Thymus (tissue), 11 donors: Measurements from ENCODE around the gene WDR33. TPM values are rescaled to one million over a fixed set of nuclear protein-coding genes. Genes with fewer than 3 reads are reported as not detected.

ENCODE experiments used
- DNase-seq, 9 donors: peaks; one replicate each; pipeline ENCODE4 v3.0.0-alpha.2; 2013; ENCODE audit warnings: low spot score in 9 of 9, low read depth in 6 of 9, missing footprints in 1 of 9
- H3K27ac ChIP-seq, 2 donors: one replicate each; pipeline ENCODE4 v1.5.1; 2013; ENCODE audit warnings: control low read depth in 1 of 2, low read depth in 1 of 2, low read length in 1 of 2, mild to moderate bottlenecking in 1 of 2, moderate library complexity in 1 of 2
- H3K27me3 ChIP-seq, 2 donors: one replicate each; pipeline ENCODE4 v1.5.1; 2013; ENCODE audit warnings: low read length in 1 of 2; ENCODE audit not compliant: control insufficient read depth in 2 of 2, insufficient read depth in 1 of 2
- H3K36me3 ChIP-seq, 2 donors: one replicate each; pipeline ENCODE4 v1.5.1; 2013; ENCODE audit warnings: low read length in 1 of 2, mild to moderate bottlenecking in 1 of 2, moderate library complexity in 1 of 2; ENCODE audit not compliant: control insufficient read depth in 2 of 2, insufficient read depth in 2 of 2
- H3K4me1 ChIP-seq, 2 donors: one replicate each; pipeline ENCODE4 v1.5.1; 2013; ENCODE audit warnings: low read length in 2 of 2; ENCODE audit not compliant: control insufficient read depth in 2 of 2, insufficient read depth in 2 of 2
- H3K4me3 ChIP-seq, 2 donors: one replicate each; pipeline ENCODE4 v1.5.1; 2013; ENCODE audit warnings: low read length in 2 of 2, control low read depth in 1 of 2, mild to moderate bottlenecking in 1 of 2
- H3K9me3 ChIP-seq, 2 donors: one replicate each; pipeline ENCODE4 v1.5.1; 2013; ENCODE audit warnings: low read length in 1 of 2, mild to moderate bottlenecking in 1 of 2; ENCODE audit not compliant: control insufficient read depth in 2 of 2, insufficient read depth in 1 of 2
- WGBS: extraction: QIAGEN DNeasy Blood & Tissue Kit; methylation state at CpG from one replicate; pipeline ENCODE4 v1.1.7; 2013; 5-methylcytosine and 5-hydroxymethylcytosine counted together
- polyA plus RNA-seq: library from polyadenylated mRNA; stranded (reverse); fragments of 200-250 nt; gene quantifications from one replicate; pipeline ENCODE4 v1.2.3, GENCODE V29; 2013
- total RNA-seq: library from RNA; stranded (reverse); fragments of 120-200 nt; gene quantifications from one replicate; pipeline ENCODE4 v1.2.4, GENCODE V29; 2013
- donor health status: healthy.

The WDR33 gene
- total and polyA plus RNA-seq, 2 donors, result 26.4 to 39.0 TPM

GRCh38 chr2:127654084-127654837, 156.7 kb downstream of the WDR33 start:
- H3K4me3 ChIP-seq, result no peak overlapping the region
- WGBS, result 97% methylated on average over 24 of the region's 24 CpGs
- no peaks in the 10 kb centered on the region for H3K36me3 ChIP-seq
- no peaks in the 10 kb centered on the region for H3K27me3 ChIP-seq
- H3K27ac ChIP-seq, result no peak overlapping the region
- peaks cover 12 to 34% of the 10 kb centered on the region in 2 donors for H3K4me1 ChIP-seq
- H3K9me3 ChIP-seq, result no peaks in the 10 kb centered on the region
- DNase-seq, result no peak

DNA sequence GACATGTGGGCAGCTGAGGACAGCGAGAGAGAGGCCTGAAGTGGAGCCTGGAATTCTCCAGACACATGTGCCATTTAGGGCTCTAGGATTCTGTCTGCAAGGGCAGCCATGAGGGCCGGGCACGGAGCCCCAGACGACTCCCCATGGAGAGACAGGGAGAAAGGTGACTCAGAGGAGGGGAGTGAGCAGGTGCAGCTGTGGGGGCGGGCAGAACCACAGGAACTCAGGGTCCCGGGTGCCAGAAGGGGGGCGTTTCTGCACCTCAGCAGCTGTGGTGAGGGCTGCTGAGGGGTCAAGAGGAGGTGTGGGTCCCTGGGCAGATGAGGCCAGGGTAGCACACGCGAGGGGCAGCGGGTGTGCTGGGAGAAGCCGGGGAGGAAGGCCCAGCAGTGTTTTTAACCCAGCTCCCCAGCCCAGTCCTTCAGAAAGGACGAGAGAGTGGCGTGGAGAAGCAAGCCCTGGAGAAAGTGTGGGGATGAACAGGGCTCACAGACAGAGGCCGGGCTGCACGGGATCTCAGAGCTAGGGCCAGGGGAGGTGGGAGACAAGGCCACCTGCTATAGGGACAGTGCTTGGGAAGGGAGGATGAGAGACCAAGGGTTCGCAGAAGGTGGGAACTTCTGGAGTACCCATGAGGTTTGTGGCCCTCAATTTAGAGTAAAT, 157.4 kb downstream of the WDR33 start:
- peaks cover 14 to 37% of the 10 kb centered on the region in 2 donors for H3K4me1 ChIP-seq
- H3K4me3 ChIP-seq, result no peak overlapping the region
- no peaks in the 10 kb centered on the region for H3K9me3 ChIP-seq
- H3K36me3 ChIP-seq, result no peaks in the 10 kb centered on the region
- H3K27me3 ChIP-seq, result no peaks in the 10 kb centered on the region
- no peak for DNase-seq
- 61% methylated on average over 16 of the region's 16 CpGs for WGBS
- H3K27ac ChIP-seq, result no peak overlapping the region

- no peak overlapping the region for H3K27ac ChIP-seq
- H3K36me3 ChIP-seq, result no peaks in the 10 kb centered on the region
- 90% methylated on average over 25 of the region's 25 CpGs for WGBS
- H3K4me3 ChIP-seq, result no peak overlapping the region
- peaks cover 14 to 44% of the 10 kb centered on the region in 2 donors for H3K4me1 ChIP-seq
- no peaks in the 10 kb centered on the region for H3K9me3 ChIP-seq
- no peaks in the 10 kb centered on the region for H3K27me3 ChIP-seq
- DNase-seq, result no peak
These were observed 158.1 kb downstream of the WDR33 start for GRCh38 chr2:127652786-127653357.

GRCh38 chr2:127651971-127652550, 158.9 kb downstream of the WDR33 start:
- Histone ChIP-seq H3K9me3 (no peaks in the 10 kb centered on the region), H3K27ac (no peak overlapping the region), H3K4me1 (peaks cover 15 to 52% of the 10 kb centered on the region in 2 donors), H3K4me3 (no peak overlapping the region), H3K27me3 (no peaks in the 10 kb centered on the region), H3K36me3 (no peaks in the 10 kb centered on the region)
- DNase-seq, result no peak
- 84% methylated on average over 14 of the region's 14 CpGs for WGBS

DNA sequence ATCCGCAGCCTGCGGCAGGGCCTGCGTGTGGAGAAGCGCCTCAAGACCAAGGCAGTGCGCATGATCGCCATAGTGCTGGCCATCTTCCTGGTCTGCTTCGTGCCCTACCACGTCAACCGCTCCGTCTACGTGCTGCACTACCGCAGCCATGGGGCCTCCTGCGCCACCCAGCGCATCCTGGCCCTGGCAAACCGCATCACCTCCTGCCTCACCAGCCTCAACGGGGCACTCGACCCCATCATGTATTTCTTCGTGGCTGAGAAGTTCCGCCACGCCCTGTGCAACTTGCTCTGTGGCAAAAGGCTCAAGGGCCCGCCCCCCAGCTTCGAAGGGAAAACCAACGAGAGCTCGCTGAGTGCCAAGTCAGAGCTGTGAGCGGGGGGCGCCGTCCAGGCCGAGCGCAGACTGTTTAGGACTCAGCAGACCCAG, 159.6 kb downstream of the WDR33 start:
- H3K27me3 ChIP-seq, result no peaks in the 10 kb centered on the region
- H3K27ac ChIP-seq, result no peak overlapping the region
- peaks cover 20 to 58% of the 10 kb centered on the region in 2 donors for H3K4me1 ChIP-seq
- WGBS, result 98% methylated on average over 29 of the region's 29 CpGs
- no peak overlapping the region for H3K4me3 ChIP-seq
- no peak for DNase-seq
- H3K9me3 ChIP-seq, result no peaks in the 10 kb centered on the region
- H3K36me3 ChIP-seq, result no peaks in the 10 kb centered on the region

Other genes with a start within 250 kb of the WDR33 start
- gene GPR17, start 165.0 kb downstream of the WDR33 start, total RNA-seq, result under 0.01 TPM
- 0.07 TPM for gene GPR17, start 165.0 kb downstream of the WDR33 start, polyA plus RNA-seq
- gene LIMS2, start 135.6 kb downstream of the WDR33 start, total RNA-seq, result 8.7 TPM
- gene LIMS2, start 135.6 kb downstream of the WDR33 start, polyA plus RNA-seq, result 45.1 TPM
- 7.3 TPM for gene SFT2D3, start 109.7 kb downstream of the WDR33 start, total RNA-seq
- 8.8 TPM for gene SFT2D3, start 109.7 kb downstream of the WDR33 start, polyA plus RNA-seq
- 23.5 TPM for gene POLR2D, start 47.0 kb upstream of the WDR33 start, total RNA-seq
- 17.2 TPM for gene POLR2D, start 47.0 kb upstream of the WDR33 start, polyA plus RNA-seq
- 6.7 TPM for gene AMMECR1L, start 74.8 kb upstream of the WDR33 start, total RNA-seq
- 12.0 TPM for gene AMMECR1L, start 74.8 kb upstream of the WDR33 start, polyA plus RNA-seq
- gene SAP130, start 216.9 kb upstream of the WDR33 start, total RNA-seq, result 4.5 TPM
- 9.3 TPM for gene SAP130, start 216.9 kb upstream of the WDR33 start, polyA plus RNA-seq